ENCODE data around the gene ASCL2.

ASCL2 gene

GRCh38 chr11:2307501-2308331 is 37.3 kb upstream of the ASCL2 start:
- no peak for DNase-seq

- no peak for DNase-seq
These were observed 36.6 kb upstream of the ASCL2 start for GRCh38 chr11:2306877-2307500.

DNA sequence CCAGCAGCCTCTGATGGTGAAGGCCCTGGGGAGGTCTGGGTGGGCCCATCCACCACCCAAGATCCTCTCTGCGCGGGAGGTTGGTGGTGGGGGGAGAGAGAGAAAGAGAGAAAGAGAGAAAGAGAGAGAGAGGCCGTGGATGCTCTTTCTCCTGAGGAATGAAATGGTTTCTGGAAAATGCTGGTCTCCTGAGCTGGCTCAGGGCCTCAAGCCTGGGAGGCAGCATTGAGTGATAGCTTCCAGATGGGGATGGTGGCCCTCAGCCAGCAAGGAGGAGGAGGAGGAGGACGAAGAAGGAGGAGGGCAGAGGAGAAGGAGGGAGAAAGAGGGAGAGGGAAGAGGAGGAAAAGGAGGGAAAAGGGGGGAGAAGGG is 36.0 kb upstream of the ASCL2 start:
- DNase-seq: no peak

GRCh38 chr11:2305788-2306451 is 35.5 kb upstream of the ASCL2 start:
- no peak for DNase-seq

DNA sequence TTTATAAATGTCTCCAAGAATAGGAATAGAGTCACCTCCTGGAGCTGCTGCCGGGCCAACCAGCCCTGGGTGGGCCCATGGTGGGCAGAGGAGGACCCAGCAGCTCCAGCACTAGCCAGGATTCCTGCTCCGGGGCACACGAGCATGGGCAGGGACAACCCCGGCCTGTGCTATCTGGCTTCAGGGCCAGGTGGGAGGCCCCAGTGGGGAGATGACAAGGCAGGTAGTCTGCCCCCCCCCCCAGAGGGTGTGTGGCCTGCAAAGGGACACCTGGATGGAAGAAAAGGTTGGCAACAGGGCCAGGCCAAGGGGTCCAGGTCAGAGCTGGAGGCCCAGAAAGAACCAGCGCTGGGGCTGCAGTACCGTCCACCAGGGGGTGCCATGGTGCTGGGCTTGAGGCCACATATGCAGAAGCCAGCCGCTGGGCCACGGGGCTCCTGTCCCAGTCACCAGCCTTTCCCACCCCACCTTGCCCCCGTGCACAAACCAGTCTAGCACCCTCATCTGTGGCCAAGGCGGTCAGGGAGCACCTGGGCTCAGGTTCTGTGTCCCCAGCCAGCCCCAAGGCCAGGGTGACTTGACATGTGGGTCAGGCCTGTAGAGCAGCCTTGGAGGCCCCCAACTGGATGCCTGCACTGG is 34.9 kb upstream of the ASCL2 start:
- DNase-seq: peak; percentile 76

- no peak for DNase-seq
These were observed 34.2 kb upstream of the ASCL2 start for GRCh38 chr11:2304506-2305139.

DNA sequence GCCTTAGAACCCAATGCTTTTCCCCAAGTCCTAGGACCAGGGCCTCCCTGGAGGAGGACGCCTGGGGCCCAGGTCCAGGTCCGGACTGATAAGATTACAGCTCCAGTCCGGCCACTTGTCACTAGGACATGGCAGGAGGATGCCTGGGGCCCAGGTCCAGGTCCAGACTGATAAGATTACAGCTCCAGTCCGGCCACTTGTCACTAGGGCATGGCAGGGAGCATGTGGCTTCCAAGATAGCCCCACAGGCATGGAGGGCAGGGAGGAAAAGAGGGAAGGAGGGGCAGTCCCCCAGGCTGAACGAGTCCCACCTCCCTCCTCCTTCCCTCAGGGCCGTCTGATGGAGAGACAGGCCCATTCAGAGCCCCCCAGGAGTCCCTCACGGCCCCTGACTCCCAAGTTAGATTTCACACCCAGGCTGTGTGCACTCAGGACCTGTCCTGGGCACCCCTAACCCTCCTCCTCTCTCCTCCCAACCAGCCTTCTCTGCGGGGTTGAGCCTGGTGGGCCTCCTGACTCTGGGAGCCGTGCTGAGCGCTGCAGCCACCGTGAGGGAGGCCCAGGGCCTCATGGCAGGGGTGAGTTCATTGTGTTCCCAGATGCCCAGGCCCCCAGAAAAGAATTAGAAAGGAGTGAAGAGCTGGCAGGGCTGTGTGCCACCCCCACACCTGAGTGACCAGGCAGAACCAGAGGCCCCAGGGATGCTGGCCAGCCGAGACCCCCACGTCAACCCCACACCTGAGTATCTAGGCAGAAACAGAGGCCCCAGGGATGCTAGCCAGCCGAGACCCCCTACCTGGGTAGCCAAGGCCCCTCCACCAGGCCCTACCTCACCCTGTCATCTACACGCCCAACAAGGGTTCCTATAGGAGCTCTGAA is 33.5 kb upstream of the ASCL2 start:
- DNase-seq: no peak

DNA sequence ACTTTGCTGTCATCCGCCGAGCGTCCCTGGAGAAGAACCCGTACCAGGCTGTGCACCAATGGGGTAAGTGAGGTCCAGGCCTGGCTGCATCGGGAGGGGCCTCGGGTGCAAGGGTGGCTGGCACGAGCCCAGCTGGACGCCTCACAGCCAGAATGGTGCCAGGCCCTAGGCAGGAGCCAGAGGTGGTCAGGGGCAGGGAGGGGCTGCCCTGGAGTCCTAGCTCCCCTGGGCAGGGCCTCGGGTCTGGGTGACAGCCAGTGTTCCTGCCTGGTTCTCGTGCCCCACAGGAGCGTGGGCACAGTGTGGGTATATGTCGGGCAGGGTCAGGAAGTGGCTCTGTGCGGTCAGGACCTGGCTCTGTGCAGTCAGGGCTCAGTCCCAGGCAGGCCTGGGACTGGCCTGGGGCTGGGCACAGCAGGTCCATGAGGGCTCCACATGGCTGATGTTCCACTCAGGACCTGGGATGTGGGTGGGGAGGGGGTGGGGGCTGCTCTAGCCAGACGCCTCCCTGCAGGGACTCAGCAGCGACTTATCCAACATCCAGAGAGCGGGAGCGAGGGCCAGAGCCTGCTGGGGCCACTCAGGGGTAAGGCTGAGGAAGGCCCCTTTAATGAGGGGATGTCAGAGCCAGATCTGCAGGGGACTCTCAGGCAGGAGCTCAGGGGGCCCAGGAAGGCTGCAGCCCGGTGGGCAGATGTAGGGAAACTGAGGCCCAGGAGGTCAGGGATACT is 32.7 kb upstream of the ASCL2 start:
- peak; percentile 43 for DNase-seq

- DNase-seq: peak; percentile 42
These were observed 32.0 kb upstream of the ASCL2 start for GRCh38 chr11:2302306-2302895.

- peak; percentile 79 for DNase-seq
These were observed 31.4 kb upstream of the ASCL2 start, which contains the start of the genes C11orf21 and TSPAN32 for GRCh38 chr11:2301631-2302305. TSS of gene C11orf21 (minus strand) at chr11:2301918. CDS start at chr11:2301808, 110 bp downstream. TSS of gene TSPAN32 (plus strand) at chr11:2302013. CDS start at chr11:2302150, 137 bp downstream.

- DNase-seq: peak; percentile 10
These were observed 30.7 kb upstream of the ASCL2 start for GRCh38 chr11:2300936-2301630.

DNA sequence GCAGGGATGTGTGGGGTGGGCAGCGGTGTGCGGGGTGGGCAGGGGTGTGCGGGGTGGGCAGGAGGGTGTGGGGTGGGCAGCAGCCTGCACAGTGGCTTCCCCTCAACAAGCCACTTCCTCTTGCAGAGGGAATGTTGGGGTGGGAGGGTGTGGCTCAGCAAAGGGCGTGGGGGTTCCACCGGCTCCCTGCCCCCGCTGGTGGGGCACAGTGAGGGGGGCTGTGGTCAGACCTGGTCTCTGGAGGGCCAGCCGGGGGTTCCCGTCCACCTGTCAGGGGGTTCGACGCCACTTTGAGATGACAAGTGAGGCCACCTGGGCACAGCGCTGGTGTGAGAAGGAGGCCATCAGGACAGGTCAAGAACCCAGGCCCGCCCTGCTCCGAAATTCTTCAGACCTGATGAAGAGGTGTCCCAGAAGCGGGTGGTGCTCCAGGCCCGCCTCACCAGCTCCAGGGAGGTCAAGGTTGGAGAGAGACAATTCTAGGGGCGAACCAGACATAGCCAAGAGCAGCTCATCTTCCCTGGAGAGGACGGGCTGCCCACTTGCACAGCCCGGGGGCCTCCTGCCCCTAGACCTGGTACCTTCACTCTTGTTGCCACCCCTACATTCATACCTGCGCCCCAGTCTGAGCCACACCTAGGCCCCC is 30.0 kb upstream of the ASCL2 start:
- no peak for DNase-seq

- no peak for DNase-seq
These were observed 29.4 kb upstream of the ASCL2 start for GRCh38 chr11:2299773-2300172.

GRCh38 chr11:2298795-2299761 is 28.7 kb upstream of the ASCL2 start:
- peak; percentile 12 for DNase-seq

- no peak for DNase-seq
These were observed 27.9 kb upstream of the ASCL2 start for GRCh38 chr11:2298131-2298794.

DNA sequence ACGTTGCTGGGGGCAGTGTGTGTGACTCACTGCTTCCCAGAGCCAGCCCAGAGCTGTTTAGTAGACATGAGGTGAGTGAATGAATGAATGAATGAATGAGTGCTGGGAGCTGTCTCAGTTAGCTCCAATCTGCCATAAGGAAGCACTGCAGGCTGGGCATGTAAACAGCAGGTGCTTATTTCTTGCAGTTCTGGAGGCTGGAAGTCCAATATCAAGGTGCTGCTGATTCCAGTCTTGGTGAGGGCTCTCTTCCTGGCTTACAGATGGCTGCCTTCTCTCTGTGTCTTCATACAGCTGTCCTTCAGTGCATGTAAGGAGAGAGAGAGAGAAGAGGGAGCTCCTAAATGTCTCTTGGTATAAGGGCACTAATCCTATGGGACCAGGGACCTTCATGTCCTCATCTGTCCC is 27.2 kb upstream of the ASCL2 start:
- no peak for DNase-seq
